Common myeloid progenitor, CD34-positive (primary cell): ENCODE results near the gene NQO2.

Experiments
- CTCF ChIA-PET: fragments of 350-600 bp; sonication (Branson Sonifier 250); formaldehyde crosslinking; loops from one replicate; lab custom pipeline; 2021; ENCODE audit warnings: antibody characterized with exemption; lab: Charles Lee
- POLR2A ChIA-PET: fragments of 350-600 bp; sonication (Branson Sonifier 250); formaldehyde crosslinking; loops from one replicate; lab custom pipeline; 2021; ENCODE audit warnings: antibody characterized with exemption; lab: Charles Lee
- DNase-seq, 3 donors: peaks; one replicate each; pipeline versions ENCODE4 v3.0.0 to v3.0.0-alpha.2; 2013
- H3K27ac ChIP-seq, 2 experiments: 1 replicate in 1 of 2; 2 replicates in 1 of 2; pipeline ENCODE4 v1.7.0; 2013; ENCODE audit warnings: inconsistent platforms in 2 of 2, low read length in 2 of 2, mild to moderate bottlenecking in 2 of 2, low read depth in 1 of 2, moderate library complexity in 1 of 2; ENCODE audit not compliant: severe bottlenecking in 2 of 2, insufficient read depth in 1 of 2, poor library complexity in 1 of 2
- H3K27me3 ChIP-seq, 5 experiments: replicated peaks in 2 of 5; 1 replicate in 3 of 5; 2 replicates in 2 of 5; pipeline versions ENCODE4 v1.6.1 to v1.7.0; 2013; ENCODE audit warnings: low read length in 4 of 5, mild to moderate bottlenecking in 2 of 5, moderate library complexity in 2 of 5, inconsistent platforms in 1 of 5; ENCODE audit not compliant: insufficient read depth in 5 of 5, control insufficient read depth in 4 of 5
- H3K36me3 ChIP-seq, 4 experiments: 1 replicate in 2 of 4; 2 replicates in 2 of 4; pipeline versions ENCODE4 v1.6.1 to v1.7.0; 2013; ENCODE audit warnings: low read length in 3 of 4, control low read depth in 1 of 4, mild to moderate bottlenecking in 1 of 4; ENCODE audit not compliant: control insufficient read depth in 4 of 4, insufficient read depth in 4 of 4
- H3K4me1 ChIP-seq, 4 experiments: 1 replicate in 3 of 4; 2 replicates in 1 of 4; pipeline versions ENCODE4 v1.6.1 to v1.7.1; 2013; ENCODE audit warnings: low read length in 3 of 4, mild to moderate bottlenecking in 3 of 4, control low read depth in 1 of 4, inconsistent platforms in 1 of 4, moderate library complexity in 1 of 4; ENCODE audit not compliant: control insufficient read depth in 4 of 4, insufficient read depth in 4 of 4; ENCODE audit errors: control extremely low read depth in 1 of 4
- H3K4me3 ChIP-seq, 7 experiments: 1 replicate in 4 of 7; 2 replicates in 3 of 7; pipeline versions ENCODE4 v1.5.1 to v1.7.0; 2013; ENCODE audit warnings: mild to moderate bottlenecking in 7 of 7, low read length in 6 of 7, moderate library complexity in 6 of 7, inconsistent platforms in 2 of 7, low read depth in 2 of 7, control low read depth in 1 of 7; ENCODE audit not compliant: insufficient read depth in 4 of 7, control insufficient read depth in 1 of 7; ENCODE audit errors: extremely low read depth in 1 of 7
- H3K9me3 ChIP-seq, 5 experiments: 1 replicate in 4 of 5; 2 replicates in 1 of 5; pipeline versions ENCODE4 v1.6.1 to v1.7.1; 2013; ENCODE audit warnings: low read length in 4 of 5, mild to moderate bottlenecking in 2 of 5, inconsistent platforms in 1 of 5, low read depth in 1 of 5, moderate library complexity in 1 of 5; ENCODE audit not compliant: control insufficient read depth in 4 of 5, insufficient read depth in 2 of 5; ENCODE audit errors: control extremely low read depth in 1 of 5
- WGBS: methylation state at CpG from one replicate; pipeline ENCODE4 v1.1.5; 2013; ENCODE audit not compliant: insufficient coverage; 5-methylcytosine and 5-hydroxymethylcytosine counted together

NQO2 gene

GRCh38 chr6:2977799-2978590 is 21.7 kb upstream of the NQO2 start:
- CTCF ChIA-PET, result interaction anchor here (0.6 to 5.1 kb wide), 6 partner anchors 11 to 51 kb away, joined by 3 to 45 read pairs (median 4); no protein-coding TSS in a partner anchor
- POLR2A ChIA-PET, result interaction anchor here (0.9 kb wide), 1 partner anchor 9 kb away, joined by 3 read pairs; no protein-coding TSS in a partner anchor
- Histone ChIP-seq H3K36me3 (no peaks in the 10 kb centered on the region), H3K27ac (no peak overlapping the region), H3K9me3 (no peaks in the 10 kb centered on the region), H3K4me3 (no peak overlapping the region), H3K4me1 (peaks cover 16 to 39% (median 20%) of the 10 kb centered on the region in 4 experiments), H3K27me3 (no peaks in the 10 kb centered on the region)
- WGBS, result 80% methylated on average over 1 of the region's 3 CpGs
- no peak for DNase-seq

GRCh38 chr6:2978923-2979322 is 20.8 kb upstream of the NQO2 start:
- Histone ChIP-seq H3K27ac (no peak overlapping the region), H3K4me1 (peaks cover 16 to 42% (median 22%) of the 10 kb centered on the region in 4 experiments), H3K9me3 (no peaks in the 10 kb centered on the region), H3K36me3 (no peaks in the 10 kb centered on the region), H3K4me3 (no peak overlapping the region), H3K27me3 (no peaks in the 10 kb centered on the region)
- POLR2A ChIA-PET, result no interaction called here
- no peak for DNase-seq
- CTCF ChIA-PET, result interaction anchor here (2.2 to 5.1 kb wide), 3 partner anchors 10 to 48 kb away, joined by 6 to 45 read pairs (median 11); no protein-coding TSS in a partner anchor
- WGBS, result 100% methylated on average over 3 of the region's 4 CpGs

GRCh38 chr6:2979819-2980464 is 19.8 kb upstream of the NQO2 start:
- POLR2A ChIA-PET, result no interaction called here
- no CpG with 5 or more reads among the region's 2 CpGs for WGBS
- Histone ChIP-seq H3K27me3 (no peaks in the 10 kb centered on the region), H3K36me3 (no peaks in the 10 kb centered on the region), H3K9me3 (no peaks in the 10 kb centered on the region), H3K4me3 (no peak overlapping the region), H3K27ac (no peak overlapping the region), H3K4me1 (peaks cover 16 to 37% (median 22%) of the 10 kb centered on the region in 4 experiments)
- CTCF ChIA-PET, result interaction anchor here (0.6 to 5.1 kb wide), 10 partner anchors 9 to 873 kb away, joined by 3 to 45 read pairs (median 6); no protein-coding TSS in a partner anchor
- no peak for DNase-seq

- H3K4me3 ChIP-seq, result no peak overlapping the region
- no peaks in the 10 kb centered on the region for H3K27me3 ChIP-seq
- no peak for DNase-seq
- POLR2A ChIA-PET, result no interaction called here
- H3K9me3 ChIP-seq, result no peaks in the 10 kb centered on the region
- H3K36me3 ChIP-seq, result no peaks in the 10 kb centered on the region
- CTCF ChIA-PET, result interaction anchor here (1.0 to 5.1 kb wide), 10 partner anchors 9 to 133 kb away, joined by 3 to 45 read pairs (median 6); no protein-coding TSS in a partner anchor
- no peak overlapping the region for H3K27ac ChIP-seq
- WGBS, result 98% methylated on average over 3 of the region's 3 CpGs
- H3K4me1 ChIP-seq, result peaks cover 16 to 37% (median 22%) of the 10 kb centered on the region in 4 experiments
Observed at GRCh38 chr6:2980465-2980855, 19.2 kb upstream of the NQO2 start.

- Histone ChIP-seq H3K4me3 (no peak overlapping the region), H3K4me1 (peaks cover 16 to 50% (median 30%) of the 10 kb centered on the region in 4 experiments), H3K27ac (peak overlapping the region in 1 of 2 experiments; percentile 22), H3K27me3 (no peaks in the 10 kb centered on the region), H3K36me3 (no peaks in the 10 kb centered on the region), H3K9me3 (no peaks in the 10 kb centered on the region)
- POLR2A ChIA-PET, result no interaction called here
- WGBS, result 92% methylated on average over 4 of the region's 4 CpGs
- no peak for DNase-seq
- CTCF ChIA-PET, result interaction anchor here (1.3 kb wide), 1 partner anchor 30 kb away, joined by 3 read pairs; no protein-coding TSS in a partner anchor
Observed at GRCh38 chr6:2982426-2983117, 17.1 kb upstream of the NQO2 start.

- Histone ChIP-seq H3K9me3 (no peaks in the 10 kb centered on the region), H3K27ac (no peak overlapping the region), H3K27me3 (no peaks in the 10 kb centered on the region), H3K4me1 (peaks cover 22 to 58% (median 42%) of the 10 kb centered on the region in 4 experiments), H3K36me3 (no peaks in the 10 kb centered on the region), H3K4me3 (no peak overlapping the region)
- POLR2A ChIA-PET, result no interaction called here
- CTCF ChIA-PET, result interaction anchor here (0.7 to 1.7 kb wide), 10 partner anchors 10 to 249 kb away, joined by 3 to 5 read pairs (median 3); partner anchors contain the start of genes SERPINB1 and SERPINB6
- WGBS, result 95% methylated on average over 11 of the region's 12 CpGs
- DNase-seq, result no peak
Observed at GRCh38 chr6:2984738-2985406, 14.8 kb upstream of the NQO2 start.
